ENCODE measurements around the gene BUB1B.
"Not testable (repeated sequence)": the region's sequence is repeated elsewhere in the genome, so short reads cannot be mapped to it uniquely, and the experiment has no call there.

Gene BUB1B

DNA sequence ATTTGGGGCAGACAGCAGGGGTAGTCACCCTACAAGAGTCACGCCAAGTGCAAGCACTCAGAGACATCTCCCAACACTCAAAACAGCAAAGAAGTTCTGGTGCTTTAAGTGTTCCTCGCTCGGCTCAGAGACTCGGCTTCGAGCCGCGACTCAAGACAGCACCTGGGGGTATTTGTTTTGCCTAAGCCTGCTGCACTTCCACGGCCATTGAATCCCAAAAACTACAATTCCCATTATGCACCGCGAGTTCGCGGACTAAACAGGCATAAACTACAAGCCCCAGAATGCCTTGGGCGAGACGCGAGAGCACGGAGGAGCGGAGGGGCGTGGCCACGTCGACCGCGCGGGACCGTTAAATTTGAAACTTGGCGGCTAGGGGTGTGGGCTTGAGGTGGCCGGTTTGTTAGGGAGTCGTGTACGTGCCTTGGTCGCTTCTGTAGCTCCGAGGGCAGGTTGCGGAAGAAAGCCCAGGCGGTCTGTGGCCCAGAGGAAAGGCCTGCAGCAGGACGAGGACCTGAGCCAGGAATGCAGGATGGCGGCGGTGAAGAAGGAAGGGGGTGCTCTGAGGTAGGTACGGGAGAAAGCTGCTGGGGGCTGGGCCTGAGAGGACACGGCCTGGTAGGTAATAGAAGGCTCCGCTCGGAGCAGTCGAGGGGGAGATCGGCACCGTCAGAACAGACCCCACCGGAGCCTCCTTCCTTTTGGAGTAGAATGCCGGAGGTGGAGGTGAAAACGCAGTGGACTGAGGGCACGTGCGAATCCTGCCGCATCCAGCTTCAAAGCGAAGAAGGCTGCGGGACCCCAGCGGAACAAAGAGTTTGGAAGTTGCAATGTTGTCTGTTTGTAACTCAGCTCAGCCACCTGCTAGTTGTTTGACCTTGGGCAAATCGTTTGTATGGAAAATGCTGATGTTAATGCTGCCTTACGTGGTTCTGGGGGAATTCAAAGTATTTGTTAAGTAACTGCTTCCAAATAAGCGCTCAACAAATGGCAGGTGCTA lies at the start of gene BUB1B:
TSS of gene BUB1B (plus strand) at position 381 of the 1,000 bp plus-strand sequence. CDS start at position 533, 152 bp downstream.
- DNase-seq (ENCODE audit: low read depth), result peak; percentile 43
- peak within 1 kb of the TSS; percentile 89 for H3K4me3 ChIP-seq (ENCODE audit: control insufficient read depth, low read depth, low read length)
- no peak for TF ChIP-seq CTCF (IDR thresholded peaks at IDR 0.05; ENCODE audit: control insufficient read depth, insufficient read depth, low read depth, low read length, missing control alignments)

DNA sequence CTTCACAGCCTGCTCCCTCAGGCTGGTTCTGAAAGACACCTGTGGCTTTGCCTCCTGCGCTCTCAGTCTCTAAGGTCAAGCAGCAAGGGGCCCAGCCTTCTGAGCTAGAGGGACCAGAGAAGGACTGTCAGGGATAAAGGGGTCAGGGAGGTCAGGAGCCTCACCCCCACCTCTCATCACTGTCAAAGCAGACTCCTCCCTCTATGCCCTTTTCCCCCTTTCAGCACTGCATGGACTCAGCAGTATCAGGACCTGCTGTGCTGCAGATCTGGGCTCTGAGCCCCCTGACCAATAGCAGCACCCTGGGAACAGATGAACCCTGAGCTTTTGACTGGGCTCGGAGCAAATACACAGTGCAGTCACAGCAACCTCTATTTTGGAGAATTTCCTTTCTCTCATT lies 49.0 kb upstream of the BUB1B start:
- no peak for TF ChIP-seq CTCF (IDR thresholded peaks at IDR 0.05; ENCODE audit: control insufficient read depth, insufficient read depth, low read depth, low read length, missing control alignments)

DNA sequence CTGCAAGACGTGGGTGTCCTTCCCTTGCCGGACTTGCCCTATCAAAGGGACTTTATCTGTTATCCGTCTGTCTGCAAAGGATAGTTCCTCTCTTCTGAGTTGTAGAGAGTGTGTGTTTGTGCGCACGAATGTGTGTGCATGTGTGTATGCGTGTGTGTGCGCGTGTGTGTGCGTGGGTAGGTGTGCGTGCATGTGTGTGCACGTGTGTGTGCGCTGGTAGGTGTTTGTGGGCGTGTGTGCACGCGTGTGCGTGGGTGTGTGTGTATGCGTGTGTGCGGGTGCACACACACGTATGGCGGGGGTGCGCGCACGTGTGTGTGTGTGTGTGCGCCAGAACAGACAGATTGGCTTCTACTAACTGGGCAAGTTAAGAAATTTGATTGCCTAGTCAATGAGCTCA lies 48.1 kb upstream of the BUB1B start:
- no peak for TF ChIP-seq CTCF (IDR thresholded peaks at IDR 0.05; ENCODE audit: control insufficient read depth, insufficient read depth, low read depth, low read length, missing control alignments)
- H3K4me3 ChIP-seq (ENCODE audit: control insufficient read depth, low read depth, low read length), result no peak overlapping the region
- no peak for DNase-seq (ENCODE audit: low read depth)

More for the DNA sequence above, 49.0 kb upstream of the BUB1B start:
- H3K4me3 ChIP-seq (ENCODE audit: control insufficient read depth, low read depth, low read length), result no peak overlapping the region
- DNase-seq (ENCODE audit: low read depth), result no peak

- TF ChIP-seq CTCF (IDR thresholded peaks at IDR 0.05; ENCODE audit: control insufficient read depth, insufficient read depth, low read depth, low read length, missing control alignments), result no peak
- DNase-seq (ENCODE audit: low read depth), result no peak
- H3K4me3 ChIP-seq (ENCODE audit: control insufficient read depth, low read depth, low read length), result no peak overlapping the region
These were observed 46.7 kb upstream of the BUB1B start for GRCh38 chr15:40114218-40114617.

DNA sequence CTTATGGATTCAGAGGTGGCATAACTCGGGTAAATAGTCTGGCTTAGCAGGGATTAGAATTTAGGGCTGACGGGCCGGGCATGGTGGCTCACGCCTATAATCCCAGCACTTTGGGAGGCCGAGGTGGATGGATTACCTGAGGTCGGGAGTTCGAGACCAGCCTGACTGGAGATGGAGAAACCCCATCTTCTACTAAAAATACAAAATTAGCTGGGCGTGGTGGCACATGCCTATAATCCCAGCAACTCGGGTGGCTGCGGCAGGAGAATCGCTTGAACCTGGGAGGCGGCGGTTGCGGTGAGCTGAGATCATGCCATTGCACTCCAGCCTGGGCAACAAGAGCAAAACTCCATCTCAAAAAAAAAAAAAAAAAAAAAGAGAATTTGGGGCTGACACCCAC lies 45.8 kb upstream of the BUB1B start:
- H3K4me3 ChIP-seq (ENCODE audit: control insufficient read depth, low read depth, low read length); DNase-seq (ENCODE audit: low read depth): not testable (repeated sequence)

GRCh38 chr15:40115670-40116093 lies 45.2 kb upstream of the BUB1B start:
- DNase-seq (ENCODE audit: low read depth), result no peak
- no peak for TF ChIP-seq CTCF (IDR thresholded peaks at IDR 0.05; ENCODE audit: control insufficient read depth, insufficient read depth, low read depth, low read length, missing control alignments)
- no peak overlapping the region for H3K4me3 ChIP-seq (ENCODE audit: control insufficient read depth, low read depth, low read length)

DNA sequence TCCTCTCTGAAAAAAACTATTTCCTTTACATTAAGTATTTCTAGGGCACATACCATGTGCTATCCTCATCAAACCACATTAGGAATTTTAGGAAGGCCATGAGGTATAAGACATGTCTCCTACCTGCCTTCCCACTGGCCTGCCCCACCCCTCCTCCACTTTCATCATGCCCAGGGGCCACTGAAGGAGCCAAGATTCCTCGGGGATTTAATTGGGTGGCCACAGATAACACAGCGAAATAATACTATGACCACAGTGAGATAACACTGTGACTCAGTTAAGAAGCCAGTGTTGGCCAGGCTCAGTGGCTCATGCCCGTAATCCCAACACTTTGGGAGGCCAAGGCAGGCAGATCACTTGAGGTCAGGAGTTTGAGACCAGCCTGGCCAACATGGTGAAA lies 42.4 kb upstream of the BUB1B start:
- no peak for TF ChIP-seq CTCF (IDR thresholded peaks at IDR 0.05; ENCODE audit: control insufficient read depth, insufficient read depth, low read depth, low read length, missing control alignments)
- H3K4me3 ChIP-seq (ENCODE audit: control insufficient read depth, low read depth, low read length), result no peak overlapping the region
- DNase-seq (ENCODE audit: low read depth), result no peak

All from AG09309 (cell line).